Activated gamma-delta T cell treated with anti-CD3 and anti-CD28 coated beads, Interleukin-2, amount 50 U/mL, for 16 hours (primary cell): ENCODE measurements around the gene DPY19L1.
"Not testable (repeated sequence)": the region's sequence is repeated elsewhere in the genome, so short reads cannot be mapped to it uniquely, and the experiment has no call there.

Experiments
- DNase-seq: peaks from one replicate; pipeline ENCODE4 v3.0.0-alpha.2; 2020; ENCODE audit warnings: low read depth

Gene DPY19L1

GRCh38 chr7:34918198-34918861, 119.0 kb downstream of the DPY19L1 start:
- not testable (repeated sequence) for DNase-seq

GRCh38 chr7:34917515-34917914, 119.8 kb downstream of the DPY19L1 start:
- not testable (repeated sequence) for DNase-seq

DNA sequence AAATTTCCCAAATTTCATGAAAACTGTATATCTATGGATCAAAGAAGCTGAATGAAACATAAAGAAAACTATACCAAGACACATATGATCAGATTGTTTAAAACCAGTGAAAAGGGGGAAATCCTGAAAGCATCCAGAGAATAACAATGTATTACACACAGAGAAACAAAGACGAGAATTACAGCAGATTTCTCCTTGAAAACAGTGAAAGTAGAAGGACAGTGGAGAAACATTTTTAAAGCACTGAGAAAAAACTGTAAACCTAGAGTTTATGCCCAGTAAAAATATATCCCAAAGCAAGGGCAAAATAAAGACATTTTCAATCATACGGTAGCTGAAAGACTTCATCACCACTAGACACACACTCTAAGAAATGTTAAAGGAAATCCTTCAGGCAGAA, 121.0 kb downstream of the DPY19L1 start:
- DNase-seq: no peak

- DNase-seq: no peak
Observed at GRCh38 chr7:34912236-34912635, 125.0 kb downstream of the DPY19L1 start.

DNA sequence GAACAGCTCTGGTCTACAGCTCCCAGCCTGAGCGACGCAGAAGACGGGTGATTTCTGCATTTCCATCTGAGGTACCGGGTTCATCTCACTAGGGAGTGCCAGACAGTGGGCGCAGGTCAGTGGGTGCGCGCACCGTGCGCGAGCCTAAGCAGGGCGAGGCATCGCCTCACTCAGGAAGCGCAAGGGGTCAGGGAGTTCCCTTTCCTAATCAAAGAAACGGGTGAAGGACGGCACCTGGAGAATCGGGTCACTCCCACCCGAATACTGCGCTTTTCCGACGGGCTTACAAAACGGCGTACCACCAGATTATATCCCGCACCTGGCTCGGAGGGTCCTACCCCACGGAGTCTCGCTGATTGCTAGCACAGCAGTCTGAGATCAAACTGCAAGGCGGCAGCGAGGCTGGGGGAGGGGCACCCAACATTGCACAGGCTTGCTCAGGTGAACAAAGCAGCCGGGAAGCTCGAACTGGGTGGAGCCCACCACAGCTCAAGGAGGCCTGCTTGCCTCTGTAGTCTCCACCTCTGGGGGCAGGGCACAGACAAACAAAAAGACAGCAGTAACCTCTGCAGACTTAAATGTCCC, 130.9 kb downstream of the DPY19L1 start:
- DNase-seq: not testable (repeated sequence)

- no peak for DNase-seq
Observed at GRCh38 chr7:34904987-34905386, 132.3 kb downstream of the DPY19L1 start.

GRCh38 chr7:34903921-34904320, 133.4 kb downstream of the DPY19L1 start:
- DNase-seq: not testable (repeated sequence)

GRCh38 chr7:34902182-34902581, 135.1 kb downstream of the DPY19L1 start:
- DNase-seq: no peak

- no peak for DNase-seq
Observed at GRCh38 chr7:34900891-34901513, 136.3 kb downstream of the DPY19L1 start.

DNA sequence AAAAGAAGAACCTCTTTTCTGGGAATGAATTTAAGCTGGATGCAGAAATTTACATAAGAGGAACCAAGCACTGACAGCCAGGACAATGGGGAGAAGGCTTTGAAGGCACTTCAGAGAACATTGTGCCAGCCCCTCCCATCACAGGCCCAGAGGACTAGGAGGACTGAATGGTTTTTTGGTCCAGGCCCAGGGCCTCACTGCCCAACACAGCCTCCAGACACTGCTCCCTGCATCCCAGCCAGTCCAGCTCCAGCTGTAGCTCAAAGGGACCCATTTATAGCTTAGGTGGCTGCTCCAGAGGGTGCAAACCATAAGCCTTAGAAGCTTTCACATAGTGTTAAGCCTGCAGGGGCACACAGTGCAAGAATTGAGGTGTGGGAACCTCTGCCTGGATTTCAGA, 142.1 kb downstream of the DPY19L1 start:
- DNase-seq: no peak

GRCh38 chr7:34889951-34890350, 147.3 kb downstream of the DPY19L1 start:
- no peak for DNase-seq

DNA sequence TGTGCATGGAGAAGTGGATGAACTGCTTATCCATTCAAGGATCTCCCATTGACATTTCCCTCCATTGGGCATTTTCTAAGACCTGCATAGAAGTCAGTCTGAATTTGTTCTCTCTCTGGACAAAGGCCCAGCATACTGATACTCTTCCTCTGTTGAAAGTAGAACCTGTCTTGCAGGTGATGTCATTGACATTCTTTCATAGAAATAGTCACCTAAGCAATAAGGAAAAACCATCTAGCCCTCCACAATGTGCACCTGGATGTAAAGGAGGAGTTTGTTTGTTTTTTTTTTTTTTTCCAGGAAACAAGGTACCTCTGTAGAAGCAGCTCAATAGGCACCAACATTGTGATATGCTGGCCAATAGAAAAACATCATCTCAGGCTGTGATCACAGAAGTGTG, 150.4 kb downstream of the DPY19L1 start:
- DNase-seq: no peak

GRCh38 chr7:34883855-34884254, 153.4 kb downstream of the DPY19L1 start:
- not testable (repeated sequence) for DNase-seq

GRCh38 chr7:34879871-34880270, 157.4 kb downstream of the DPY19L1 start:
- no peak for DNase-seq

DNA sequence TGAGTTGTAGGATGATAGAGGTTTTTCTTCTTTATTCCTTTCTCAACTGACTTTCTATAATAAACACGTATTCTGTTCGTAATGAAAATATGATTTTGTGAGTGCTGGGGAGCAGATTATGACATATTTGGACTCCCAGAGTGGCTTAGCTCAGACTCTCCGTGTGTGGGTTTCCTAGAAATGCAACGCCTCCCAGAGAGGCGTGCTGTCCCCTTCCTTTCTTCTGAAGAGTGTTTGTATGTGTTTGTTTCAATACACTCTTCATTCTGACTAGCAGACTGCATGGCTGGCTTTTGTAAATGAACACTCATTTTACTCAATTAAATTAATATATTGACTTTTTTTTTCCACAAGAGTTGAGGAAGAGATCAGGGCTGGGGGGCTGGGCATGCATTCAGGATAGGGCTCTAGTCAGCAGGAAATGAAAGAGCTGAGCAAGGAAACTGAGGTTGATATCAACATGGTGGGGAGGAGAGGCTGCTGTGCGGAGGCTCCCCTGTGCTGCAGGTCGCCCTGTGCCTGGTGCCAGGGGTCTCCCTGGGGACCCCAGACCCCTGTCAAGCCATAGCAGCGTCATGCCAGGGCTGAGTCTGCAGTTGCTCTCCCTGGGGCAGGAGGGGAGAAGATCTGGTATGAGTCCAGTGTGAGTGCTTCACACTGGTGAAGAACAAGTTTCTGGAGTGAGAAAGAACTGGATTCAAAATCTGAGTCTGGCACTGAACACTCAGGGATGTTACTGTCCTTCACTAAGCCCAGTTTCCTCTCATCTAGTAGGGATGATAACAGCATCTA, 158.1 kb downstream of the DPY19L1 start:
- DNase-seq: not testable (repeated sequence)
